Measurements from ENCODE around the gene PIEZO2.

GRCh38 chr18:10739152-10739551, 410.2 kb downstream of the PIEZO2 start:
- TF ChIP-seq CTCF (IDR thresholded peaks at IDR 0.05; ENCODE audit: insufficient read depth, low read length, poor library complexity, severe bottlenecking) (no peak), EZH2phosphoT487 (conservative IDR thresholded peaks at IDR 0.05; ENCODE audit: low read length) (no peak)

All from SU-DHL-6 (cell line).